ENCODE results near the gene HCN3. TPM values are rescaled to one million over a fixed set of nuclear protein-coding genes. Genes with fewer than 3 reads are reported as not detected.
A peak's percentile ranks its signal among the peaks of the same experiment; 100 is the strongest.

The HCN3 gene
- total RNA-seq, 2 experiments from 2014 or later = 1.5 TPM

- POLR2A ChIA-PET = interaction anchor here (0.6 to 1.0 kb wide), 3 partner anchors 9 to 70 kb away, joined by 3 to 5 read pairs (median 3); partner anchors contain the start of gene SCAMP3
- peaks cover 21% of the 10 kb centered on the region for H3K36me3 Mint-ChIP-seq (ENCODE audit: low read depth)
- no peak for TF ChIP-seq CTCF (IDR thresholded peaks at IDR 0.05)
- DNase-seq = no peak
- CTCF ChIA-PET = no interaction called here
- no peaks in the 10 kb centered on the region for H3K9me3 Mint-ChIP-seq
- intact Hi-C loops (cut with micrococcal nuclease) = loop anchor here (10.0 kb wide), 1 partner anchor 341 kb away; no protein-coding TSS in a partner anchor
- peaks cover 31% of the 10 kb centered on the region for H3K4me1 Mint-ChIP-seq (ENCODE audit: low read depth)
- H3K4me3 Mint-ChIP-seq = peak overlapping the region; percentile 77
- no peak overlapping the region for H3K27ac Mint-ChIP-seq
- ATAC-seq = no peak
- H3K27me3 Mint-ChIP-seq = no peaks in the 10 kb centered on the region
These were observed 23.5 kb upstream of the HCN3 start for GRCh38 chr1:155253797-155254196.

GRCh38 chr1:155254228-155254713 lies 23.0 kb upstream of the HCN3 start:
- Mint-ChIP-seq H3K4me1 (ENCODE audit: low read depth) (peaks cover 31% of the 10 kb centered on the region), H3K27ac (peak overlapping the region; percentile 28), H3K27me3 (no peaks in the 10 kb centered on the region), H3K4me3 (peak overlapping the region; percentile 77), H3K36me3 (ENCODE audit: low read depth) (peaks cover 21% of the 10 kb centered on the region), H3K9me3 (no peaks in the 10 kb centered on the region)
- ChIA-PET CTCF (no interaction called here), POLR2A (interaction anchor here (0.9 to 3.7 kb wide), 4 partner anchors 10 to 70 kb away, joined by 3 to 20 read pairs (median 4); partner anchors contain the start of gene CLK2)
- no peak for ATAC-seq
- intact Hi-C loops (cut with micrococcal nuclease) = loop anchor here (10.0 kb wide), 1 partner anchor 341 kb away; no protein-coding TSS in a partner anchor
- no peak for TF ChIP-seq CTCF (IDR thresholded peaks at IDR 0.05)
- DNase-seq = no peak

GRCh38 chr1:155254714-155255242 lies 22.5 kb upstream of the HCN3 start:
- no peak for DNase-seq
- intact Hi-C loops (cut with micrococcal nuclease) = loop anchor here (10.0 kb wide), 1 partner anchor 340 kb away; no protein-coding TSS in a partner anchor
- POLR2A ChIA-PET = interaction anchor here (0.9 to 3.7 kb wide), 3 partner anchors 17 to 70 kb away, joined by 3 to 20 read pairs (median 3); partner anchors contain the start of gene CLK2
- ATAC-seq = no peak
- CTCF ChIA-PET = interaction anchor here (0.7 to 1.8 kb wide), 5 partner anchors 13 to 461 kb away, joined by 3 to 5 read pairs (median 4); partner anchors contain the start of gene KRTCAP2
- Mint-ChIP-seq H3K4me3 (peak overlapping the region; percentile 77), H3K36me3 (ENCODE audit: low read depth) (peaks cover 24% of the 10 kb centered on the region), H3K4me1 (ENCODE audit: low read depth) (peaks cover 31% of the 10 kb centered on the region), H3K9me3 (no peaks in the 10 kb centered on the region), H3K27ac (peak overlapping the region; percentile 34), H3K27me3 (no peaks in the 10 kb centered on the region)
- no peak for TF ChIP-seq CTCF (IDR thresholded peaks at IDR 0.05)

- Mint-ChIP-seq H3K27me3 (no peaks in the 10 kb centered on the region), H3K4me3 (peak within 1 kb of the TSS; percentile 77), H3K36me3 (ENCODE audit: low read depth) (peaks cover 29% of the 10 kb centered on the region), H3K9me3 (no peaks in the 10 kb centered on the region), H3K27ac (peak within 1 kb of the TSS; percentile 66), H3K4me1 (ENCODE audit: low read depth) (peaks cover 35% of the 10 kb centered on the region)
- ChIA-PET CTCF (interaction anchor here (0.7 to 1.8 kb wide), 5 partner anchors 13 to 460 kb away, joined by 3 to 5 read pairs (median 4); partner anchors contain the start of gene KRTCAP2), POLR2A (interaction anchor here (0.8 to 3.7 kb wide), 8 partner anchors 11 to 307 kb away, joined by 3 to 20 read pairs (median 3); partner anchors contain the start of genes ASH1L, CLK2 and TRIM46)
- intact Hi-C loops (cut with micrococcal nuclease) = loop anchor here (10.0 kb wide), 1 partner anchor 339 kb away; no protein-coding TSS in a partner anchor
- DNase-seq (peak; percentile 88), ATAC-seq (peak; percentile 78)
- no peak for TF ChIP-seq CTCF (IDR thresholded peaks at IDR 0.05)
These were observed 21.8 kb upstream of the HCN3 start, which contains the start of gene ENTREP3 for GRCh38 chr1:155255243-155256007. Gene ENTREP3 (minus strand): TSS chr1:155255483. CDS start chr1:155254877, 606 bp downstream.

Data from activated CD8-positive, alpha-beta T cell treated with anti-CD3 and anti-CD28 coated beads for 36 hours (primary cell).